CD14-positive monocyte (primary cell): ENCODE measurements around the gene GALNT4. TPM values are rescaled to one million over a fixed set of nuclear protein-coding genes. Genes with fewer than 3 reads are reported as not detected.

Experiments
- DNase-seq, 3 donors: peaks; one replicate each; pipeline ENCODE4 v3.0.0-alpha.2; 2011 to 2022
- H2AFZ ChIP-seq: 2 replicates; pipeline ENCODE4 v1.6.0; 2012; ENCODE audit warnings: mild to moderate bottlenecking, low read depth, low read length, inconsistent platforms; ENCODE audit not compliant: insufficient read depth, poor library complexity, severe bottlenecking
- H3K27ac ChIP-seq, 2 donors: 1 replicate in 1 of 2; 2 replicates in 1 of 2; pipeline ENCODE4 v1.5.1; 2012 to 2013; ENCODE audit warnings: low read length in 2 of 2, control low read depth in 1 of 2, inconsistent platforms in 1 of 2, low read depth in 1 of 2, mild to moderate bottlenecking in 1 of 2
- H3K27me3 ChIP-seq, 2 donors: one replicate each; pipeline versions ENCODE4 v1.6.0 to v1.6.1; 2011 to 2013; ENCODE audit warnings: low read length in 2 of 2; ENCODE audit not compliant: control insufficient read depth in 2 of 2, insufficient read depth in 2 of 2
- H3K36me3 ChIP-seq, 2 donors: replicated peaks in 1 of 2; 1 replicate in 1 of 2; 2 replicates in 1 of 2; pipeline versions ENCODE4 v1.5.1 to v1.6.1; 2012 to 2013; ENCODE audit warnings: low read length in 2 of 2, control low read depth in 1 of 2, inconsistent platforms in 1 of 2, mild to moderate bottlenecking in 1 of 2; ENCODE audit not compliant: insufficient read depth in 2 of 2, control insufficient read depth in 1 of 2
- H3K4me1 ChIP-seq, 2 donors: 1 replicate in 1 of 2; 2 replicates in 1 of 2; pipeline versions ENCODE4 v1.5.1 to v1.6.1; 2012 to 2013; ENCODE audit warnings: low read length in 2 of 2, control low read depth in 1 of 2, inconsistent platforms in 1 of 2, mild to moderate bottlenecking in 1 of 2, moderate library complexity in 1 of 2; ENCODE audit not compliant: insufficient read depth in 2 of 2, control insufficient read depth in 1 of 2
- H3K4me2 ChIP-seq: replicated peaks from 2 replicates; pipeline ENCODE3; 2012; ENCODE audit warnings: low read length, moderate library complexity, mild to moderate bottlenecking; ENCODE audit not compliant: poor library complexity, severe bottlenecking; ENCODE audit errors: extremely low read depth
- H3K4me3 ChIP-seq, 3 experiments: fragments of 200-600 bp in 1 of 3; sonication (generic) in 1 of 3; replicated peaks in 1 of 3; 1 replicate in 2 of 3; 2 replicates in 1 of 3; pipeline ENCODE4 v1.5.1; 2011 to 2013; ENCODE audit warnings: low read length in 3 of 3, mild to moderate bottlenecking in 3 of 3, control low read depth in 2 of 3, low read depth in 2 of 3, inconsistent platforms in 1 of 3, moderate library complexity in 1 of 3
- H3K79me2 ChIP-seq: 2 replicates; pipeline ENCODE4 v1.6.0; 2012; ENCODE audit warnings: mild to moderate bottlenecking, control low read depth, inconsistent platforms, low read length, moderate library complexity; ENCODE audit not compliant: insufficient read depth
- H3K9ac ChIP-seq: 2 replicates; pipeline ENCODE4 v1.6.0; 2017; ENCODE audit warnings: low read length, mild to moderate bottlenecking; ENCODE audit not compliant: insufficient read depth, poor library complexity, severe bottlenecking
- H3K9me3 ChIP-seq, 2 donors: replicated peaks in 1 of 2; 1 replicate in 1 of 2; 2 replicates in 1 of 2; pipeline versions ENCODE4 v1.5.1 to v1.6.1; 2012 to 2013; ENCODE audit warnings: low read length in 2 of 2, control low read depth in 1 of 2; ENCODE audit not compliant: control insufficient read depth in 1 of 2, insufficient read depth in 1 of 2
- H4K20me1 ChIP-seq: 2 replicates; pipeline ENCODE4 v1.6.0; 2012; ENCODE audit warnings: mild to moderate bottlenecking, low read length, control low read depth, moderate library complexity; ENCODE audit not compliant: insufficient read depth
- H3K27ac Mint-ChIP-seq, 7 donors: one replicate each; pipeline ENCODE4 v1.8.0; 2020; ENCODE audit warnings: mild to moderate bottlenecking in 7 of 7, mixed read lengths in 7 of 7, moderate library complexity in 6 of 7, inconsistent platforms in 2 of 7
- H3K27me3 Mint-ChIP-seq, 3 donors: one replicate each; pipeline ENCODE4 v1.8.0; 2021 to 2022; ENCODE audit warnings: low read depth in 3 of 3, mild to moderate bottlenecking in 3 of 3, mixed read lengths in 3 of 3, moderate library complexity in 3 of 3, inconsistent platforms in 1 of 3
- H3K36me3 Mint-ChIP-seq, 2 donors: one replicate each; pipeline ENCODE4 v1.8.0; 2020; ENCODE audit warnings: mixed read lengths in 2 of 2, inconsistent platforms in 1 of 2, mild to moderate bottlenecking in 1 of 2
- H3K4me1 Mint-ChIP-seq: one replicate; pipeline ENCODE4 v1.8.0; 2020; ENCODE audit warnings: mild to moderate bottlenecking, mixed read lengths
- H3K4me3 Mint-ChIP-seq, 2 donors: one replicate each; pipeline ENCODE4 v1.8.0; 2020; ENCODE audit warnings: mild to moderate bottlenecking in 2 of 2, mixed read lengths in 2 of 2, moderate library complexity in 1 of 2
- H3K9me3 Mint-ChIP-seq, 7 donors: one replicate each; pipeline ENCODE4 v1.8.0; 2020 to 2022; ENCODE audit warnings: mixed read lengths in 7 of 7, mild to moderate bottlenecking in 6 of 7, moderate library complexity in 6 of 7, inconsistent platforms in 2 of 7
- WGBS: methylation state at CpG from one replicate; pipeline ENCODE4 v1.1.5; 2013; ENCODE audit warnings: missing lambda C conversion rate; ENCODE audit not compliant: insufficient coverage; 5-methylcytosine and 5-hydroxymethylcytosine counted together
- intact Hi-C, 2 donors: fragments of 100-400 bp; cut with micrococcal nuclease; formaldehyde crosslinking; loops; one replicate each; pipeline versions ENCODE4 v1.15.0 to v1.15.1; 2023
- polyA plus RNA-seq, 3 donors: library from polyadenylated mRNA; depleted of rRNA in 1 of 3; unstranded in 2 of 3; stranded (reverse) in 1 of 3; fragments of 300-500 nt in 2 of 3; fragments of >200 nt in 1 of 3; fragmentation: Illumina TruSeq in 2 of 3; gene quantifications; 1 replicate in 2 of 3; 2 replicates in 1 of 3; pipeline ENCODE4 v1.2.3, GENCODE V29; 2012 to 2021
- TF ChIP-seq, protein P1 (sequence below): fragments of 200-600 bp; IDR thresholded peaks from one replicate; pipeline ENCODE4 v1.8.0; 2022; ENCODE audit warnings: antibody characterized with exemption, mild to moderate bottlenecking

GALNT4 gene
- polyA plus RNA-seq, 3 donors: 3.7 to 12.9 (median 10.7) TPM

DNA sequence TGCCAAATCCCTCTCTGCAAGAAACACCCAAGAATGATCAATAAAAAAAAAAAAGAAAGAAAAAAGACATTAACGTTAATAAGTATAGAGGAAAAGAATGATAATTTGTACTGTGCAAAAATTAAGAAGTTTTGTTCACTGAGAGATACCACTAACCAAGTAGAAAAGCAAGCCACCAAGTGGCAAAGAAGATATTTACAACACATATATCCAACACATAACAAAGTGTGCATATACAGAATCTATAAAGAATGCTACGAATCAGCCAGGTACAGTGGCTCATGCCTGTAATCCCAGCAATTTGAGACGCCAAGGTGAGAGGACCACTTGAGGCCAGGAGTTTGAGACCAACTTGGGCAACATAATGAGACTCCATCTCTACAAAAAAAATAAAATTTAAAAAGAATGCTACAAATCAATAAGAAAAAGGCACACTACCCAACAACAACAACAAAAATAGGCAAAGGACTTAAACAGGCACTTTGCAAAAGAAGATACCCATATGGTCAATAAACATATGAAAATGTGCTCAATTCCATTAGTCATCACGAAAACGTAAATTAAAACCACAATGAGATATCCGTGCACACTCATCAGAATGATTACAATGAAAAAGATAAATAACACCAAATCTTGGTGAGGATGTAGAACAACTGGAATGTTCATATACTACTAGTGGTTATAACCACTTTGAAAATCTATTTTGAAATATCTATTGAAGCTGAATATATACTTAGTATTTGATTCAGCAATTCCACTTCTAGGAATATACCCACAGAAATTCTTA is 19.8 kb downstream of the GALNT4 start:
- no peak for DNase-seq
- H3K4me3 ChIP-seq: no peak overlapping the region
- no peak overlapping the region for H3K4me2 ChIP-seq
- intact Hi-C loops: no loop called here
- peaks cover 5 to 8% of the 10 kb centered on the region in 2 donors for H3K36me3 Mint-ChIP-seq
- H3K4me1 ChIP-seq: no peaks in the 10 kb centered on the region
- H3K27me3 Mint-ChIP-seq: no peaks in the 10 kb centered on the region
- no peaks in the 10 kb centered on the region for H4K20me1 ChIP-seq
- peaks cover 0 to 9% (median 0%) of the 10 kb centered on the region in 7 donors for H3K9me3 Mint-ChIP-seq
- H3K27ac ChIP-seq: no peak overlapping the region
- H3K9ac ChIP-seq: no peak overlapping the region
- H3K4me1 Mint-ChIP-seq: no peaks in the 10 kb centered on the region
- TF ChIP-seq, protein P1, sequence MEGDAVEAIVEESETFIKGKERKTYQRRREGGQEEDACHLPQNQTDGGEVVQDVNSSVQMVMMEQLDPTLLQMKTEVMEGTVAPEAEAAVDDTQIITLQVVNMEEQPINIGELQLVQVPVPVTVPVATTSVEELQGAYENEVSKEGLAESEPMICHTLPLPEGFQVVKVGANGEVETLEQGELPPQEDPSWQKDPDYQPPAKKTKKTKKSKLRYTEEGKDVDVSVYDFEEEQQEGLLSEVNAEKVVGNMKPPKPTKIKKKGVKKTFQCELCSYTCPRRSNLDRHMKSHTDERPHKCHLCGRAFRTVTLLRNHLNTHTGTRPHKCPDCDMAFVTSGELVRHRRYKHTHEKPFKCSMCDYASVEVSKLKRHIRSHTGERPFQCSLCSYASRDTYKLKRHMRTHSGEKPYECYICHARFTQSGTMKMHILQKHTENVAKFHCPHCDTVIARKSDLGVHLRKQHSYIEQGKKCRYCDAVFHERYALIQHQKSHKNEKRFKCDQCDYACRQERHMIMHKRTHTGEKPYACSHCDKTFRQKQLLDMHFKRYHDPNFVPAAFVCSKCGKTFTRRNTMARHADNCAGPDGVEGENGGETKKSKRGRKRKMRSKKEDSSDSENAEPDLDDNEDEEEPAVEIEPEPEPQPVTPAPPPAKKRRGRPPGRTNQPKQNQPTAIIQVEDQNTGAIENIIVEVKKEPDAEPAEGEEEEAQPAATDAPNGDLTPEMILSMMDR: no peak
- H3K27me3 ChIP-seq: no peaks in the 10 kb centered on the region
- 93% methylated on average over 2 of the region's 6 CpGs for WGBS
- no peak overlapping the region for H3K27ac Mint-ChIP-seq
- no peaks in the 10 kb centered on the region for H3K9me3 ChIP-seq
- no peak overlapping the region for H3K4me3 Mint-ChIP-seq
- no peak overlapping the region for H2AFZ ChIP-seq
- no peaks in the 10 kb centered on the region for H3K79me2 ChIP-seq
- peaks cover under 1 to 3% of the 10 kb centered on the region in 2 donors for H3K36me3 ChIP-seq

- no peaks in the 10 kb centered on the region for H3K79me2 ChIP-seq
- TF ChIP-seq, protein P1: no peak
- H3K4me3 ChIP-seq: no peak overlapping the region
- intact Hi-C loops: no loop called here
- H3K9ac ChIP-seq: no peak overlapping the region
- Mint-ChIP-seq H3K4me1 (no peaks in the 10 kb centered on the region), H3K4me3 (no peak overlapping the region), H3K27ac (no peak overlapping the region), H3K36me3 (peaks cover 13% of the 10 kb centered on the region in 2 donors), H3K9me3 (peaks cover 0 to 9% (median 0%) of the 10 kb centered on the region in 7 donors), H3K27me3 (no peaks in the 10 kb centered on the region)
- no peaks in the 10 kb centered on the region for H3K4me1 ChIP-seq
- H2AFZ ChIP-seq: no peak overlapping the region
- peaks cover 3 to 10% of the 10 kb centered on the region in 2 donors for H3K36me3 ChIP-seq
- H4K20me1 ChIP-seq: no peaks in the 10 kb centered on the region
- no peak overlapping the region for H3K4me2 ChIP-seq
- DNase-seq: no peak
- H3K27me3 ChIP-seq: no peaks in the 10 kb centered on the region
- H3K9me3 ChIP-seq: no peaks in the 10 kb centered on the region
- H3K27ac ChIP-seq: no peak overlapping the region
Measured at GRCh38 chr12:89501793-89502192, 22.8 kb downstream of the GALNT4 start.
